Measurements from ENCODE around the gene AGPS. TPM values are rescaled to one million over a fixed set of nuclear protein-coding genes. Genes with fewer than 3 reads are reported as not detected.
"Not testable (repeated sequence)": the region's sequence is repeated elsewhere in the genome, so short reads cannot be mapped to it uniquely, and the experiment has no call there.

The AGPS gene
- total RNA-seq, 1 donor from 2014 or later: 34.5 TPM

DNA sequence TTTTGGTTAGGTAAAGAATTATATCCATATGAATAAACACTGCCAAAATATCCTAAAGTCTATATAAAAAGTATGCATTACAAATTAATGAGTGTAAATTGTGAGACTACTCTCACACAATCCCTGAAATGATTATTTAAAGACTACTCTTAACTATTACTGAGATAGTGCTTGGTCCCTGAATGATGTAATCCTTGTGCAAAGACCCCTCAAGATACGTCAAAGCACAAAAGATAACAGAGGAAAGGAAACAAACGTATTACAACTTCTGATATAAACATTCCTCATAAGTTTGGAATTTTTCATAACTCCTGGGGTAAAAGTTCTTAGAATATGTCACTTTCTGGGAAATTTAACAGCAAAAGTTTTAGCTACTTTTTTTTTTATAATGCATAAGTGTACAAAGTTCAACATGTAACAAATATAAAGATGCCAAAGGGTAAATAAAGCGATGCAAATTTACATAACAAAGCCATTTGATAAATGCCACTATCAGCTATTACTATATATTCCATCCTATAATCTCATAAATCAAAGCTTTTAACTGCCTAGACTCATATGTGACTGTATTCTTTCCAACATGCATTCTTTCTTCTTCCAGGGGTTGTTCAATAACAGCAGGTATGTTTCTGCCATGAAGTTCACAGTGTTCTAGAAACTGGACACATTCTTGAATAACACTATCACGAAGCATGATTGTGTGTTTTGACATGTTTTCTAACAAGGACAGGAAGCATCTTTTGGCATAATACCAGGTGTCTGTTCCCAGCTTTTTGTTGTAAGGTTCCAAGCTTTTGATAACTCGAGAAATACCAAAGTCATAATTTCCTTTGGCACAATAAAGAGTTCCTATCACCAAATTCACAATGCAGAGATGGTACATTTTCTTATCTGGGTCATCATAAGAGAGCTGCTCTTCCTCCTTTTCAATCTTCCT lies 158.0 kb downstream of the AGPS start:
- DNase-seq (ENCODE audit: low spot score): no peak

DNA sequence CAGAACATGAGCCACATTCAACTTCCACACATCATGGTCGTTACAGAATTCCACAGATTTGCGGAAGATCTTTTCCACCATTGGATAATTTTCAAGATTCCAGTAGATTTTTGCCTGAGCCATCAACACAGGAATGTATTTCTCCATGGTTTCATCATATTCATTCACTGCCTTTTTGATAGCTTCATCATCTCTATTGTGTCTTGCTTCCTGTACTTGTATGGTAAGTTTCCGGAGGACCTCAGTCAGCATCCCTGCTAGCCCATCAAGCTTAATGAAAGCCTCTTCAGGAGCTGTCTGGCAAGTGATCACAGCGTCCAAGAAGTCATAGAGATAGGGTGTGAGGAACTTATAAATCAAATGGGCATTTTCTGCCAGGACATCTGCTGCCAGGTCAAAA lies 158.8 kb downstream of the AGPS start:
- DNase-seq (ENCODE audit: low spot score): not testable (repeated sequence)

DNA sequence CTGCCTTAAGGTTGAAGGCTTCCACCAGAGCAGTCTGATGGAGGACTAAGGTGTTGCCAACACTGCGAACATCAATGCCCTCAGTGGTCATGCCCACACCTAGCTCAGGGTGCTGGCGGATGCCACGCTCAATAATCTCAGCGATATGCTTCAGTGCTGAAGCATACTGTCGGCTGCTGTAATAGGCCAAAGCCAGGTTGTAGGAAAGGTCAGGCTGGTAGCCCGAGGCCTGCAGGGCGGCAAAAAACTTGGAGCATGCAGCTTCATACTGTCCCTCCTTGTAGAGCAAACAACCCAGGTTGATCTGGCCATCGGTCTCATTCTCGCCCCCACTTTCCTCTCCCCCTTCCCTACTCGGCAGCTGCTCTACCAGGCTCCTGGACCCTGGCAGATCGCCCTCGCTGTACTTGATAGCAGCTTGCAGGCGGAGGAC lies 159.4 kb downstream of the AGPS start:
- DNase-seq (ENCODE audit: low spot score): peak; percentile 12

DNA sequence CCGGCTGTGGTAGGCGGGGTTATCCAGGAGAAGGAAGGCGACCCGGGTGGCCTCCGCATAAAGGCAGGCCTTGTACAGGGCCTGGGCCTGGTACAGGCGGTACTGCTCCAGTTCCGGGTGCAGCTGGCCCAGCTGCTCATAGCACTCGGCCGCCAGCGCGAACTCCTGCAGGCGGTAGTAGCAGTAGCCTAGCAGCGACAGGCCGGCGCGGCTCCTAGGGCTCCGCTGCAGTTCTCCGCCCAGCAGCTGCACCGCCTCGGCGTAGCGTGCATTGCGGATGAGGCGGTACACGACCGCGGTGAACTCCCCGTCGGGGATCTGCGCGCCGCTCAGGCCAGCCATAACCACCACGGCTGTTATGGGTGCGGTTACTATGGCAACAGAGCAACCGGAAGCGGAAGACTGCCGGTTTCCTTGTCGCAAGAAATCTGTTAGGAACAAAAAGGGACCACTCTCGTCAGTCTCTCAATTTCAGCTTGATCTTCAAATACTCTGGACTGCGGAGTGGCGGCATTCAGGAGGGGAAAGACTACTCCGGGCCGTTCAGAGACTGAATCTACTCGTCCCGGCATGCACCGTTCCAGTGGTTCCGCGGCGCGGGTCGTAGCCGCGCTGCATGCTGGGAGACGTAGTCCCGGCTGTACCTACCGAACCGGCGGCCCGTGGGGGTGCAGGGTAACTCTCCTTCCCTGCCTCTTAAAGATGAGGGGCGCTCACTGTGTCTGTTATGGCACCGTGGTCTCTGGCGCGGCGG lies 160.0 kb downstream of the AGPS start:
- peak; percentile 89 for DNase-seq (ENCODE audit: low spot score)

DNA sequence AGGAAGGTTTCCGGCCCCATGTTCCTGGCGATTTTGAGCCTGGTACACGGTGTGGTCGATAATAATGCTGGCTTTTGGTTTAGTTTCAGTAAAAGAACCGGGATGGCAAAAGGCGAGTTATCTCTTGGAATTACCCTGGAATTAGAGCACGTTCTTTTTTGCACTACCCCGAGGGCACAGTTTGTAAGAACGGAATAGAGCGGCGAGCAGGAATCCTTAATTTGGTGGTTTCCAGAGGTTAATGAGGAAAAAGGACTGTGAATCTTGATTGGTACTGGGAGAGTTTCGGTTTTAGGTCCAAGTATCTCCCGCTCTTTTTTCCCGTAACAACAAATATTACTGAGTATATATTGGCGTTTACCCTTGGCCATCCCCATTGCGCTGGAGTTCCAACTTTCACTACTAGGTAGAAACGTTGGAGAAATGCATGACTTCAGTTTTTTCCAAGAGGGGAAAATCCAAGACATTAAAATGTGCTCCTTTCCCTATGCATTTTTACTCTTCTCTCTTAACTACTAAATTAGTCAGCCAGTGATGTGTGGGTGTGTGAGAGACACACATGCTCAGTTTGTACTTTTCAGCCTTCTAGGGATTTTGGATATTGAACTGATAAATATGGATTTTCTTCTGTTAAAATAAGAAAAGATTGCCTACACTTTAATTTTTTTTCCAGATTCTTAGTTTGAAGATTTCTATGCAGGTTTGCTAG lies 160.8 kb downstream of the AGPS start:
- DNase-seq (ENCODE audit: low spot score): no peak

DNA sequence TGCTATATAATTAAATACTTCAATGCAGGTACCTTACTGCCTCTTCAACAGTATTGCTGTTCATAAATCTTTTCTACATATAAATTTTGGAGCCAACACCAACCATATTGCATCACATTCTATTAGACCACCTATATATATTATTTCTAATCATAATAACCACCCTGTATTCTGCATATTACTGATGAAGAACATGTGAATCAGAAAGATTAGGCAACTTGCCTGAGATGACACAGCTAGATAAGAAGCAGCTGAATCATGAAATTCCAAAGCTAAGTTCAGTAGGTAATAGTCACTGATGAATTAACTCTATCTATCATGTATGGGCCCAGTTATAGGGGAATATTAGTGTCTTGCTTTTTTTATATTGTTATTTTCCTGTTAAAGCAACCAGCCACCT lies 161.8 kb downstream of the AGPS start:
- no peak for DNase-seq (ENCODE audit: low spot score)

DNA sequence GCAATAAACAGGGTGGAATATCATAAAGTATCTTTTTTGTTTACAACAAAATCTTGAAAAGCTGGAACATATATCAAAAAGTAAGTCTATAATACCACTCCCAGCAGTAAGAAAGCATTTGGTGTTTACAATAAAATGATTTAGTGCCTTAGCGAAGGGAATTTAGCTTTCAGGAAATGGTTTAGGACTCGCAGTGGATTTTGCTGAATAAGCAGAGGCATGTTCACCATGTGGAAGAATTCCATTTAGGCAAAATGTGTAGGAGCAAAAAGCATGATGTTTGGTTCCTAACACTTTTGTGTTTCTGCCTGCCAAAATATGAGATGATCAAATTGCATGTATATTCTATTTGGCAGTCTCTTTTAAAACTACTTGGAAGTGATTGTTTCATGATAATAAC lies 163.6 kb downstream of the AGPS start:
- DNase-seq (ENCODE audit: low spot score): no peak

DNA sequence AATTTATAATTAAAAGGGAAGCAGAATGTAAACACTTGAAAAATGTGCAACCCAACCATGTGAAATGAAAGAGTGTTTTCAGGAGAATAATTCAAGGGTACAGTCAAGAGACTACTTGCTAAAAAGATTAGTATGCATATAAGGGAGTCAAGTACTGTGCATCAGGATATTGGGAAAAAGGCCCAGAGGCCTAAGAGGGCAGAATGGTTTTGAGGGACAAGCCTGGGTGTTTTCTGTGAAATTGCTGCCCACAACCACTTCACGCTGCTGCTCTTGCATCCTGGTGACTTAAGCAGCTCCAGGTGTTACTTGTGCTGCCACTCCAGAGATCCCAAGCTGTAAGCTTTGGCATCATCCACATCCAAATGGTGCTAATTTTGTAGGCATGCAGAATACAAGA lies 165.2 kb downstream of the AGPS start:
- no peak for DNase-seq (ENCODE audit: low spot score)

DNA sequence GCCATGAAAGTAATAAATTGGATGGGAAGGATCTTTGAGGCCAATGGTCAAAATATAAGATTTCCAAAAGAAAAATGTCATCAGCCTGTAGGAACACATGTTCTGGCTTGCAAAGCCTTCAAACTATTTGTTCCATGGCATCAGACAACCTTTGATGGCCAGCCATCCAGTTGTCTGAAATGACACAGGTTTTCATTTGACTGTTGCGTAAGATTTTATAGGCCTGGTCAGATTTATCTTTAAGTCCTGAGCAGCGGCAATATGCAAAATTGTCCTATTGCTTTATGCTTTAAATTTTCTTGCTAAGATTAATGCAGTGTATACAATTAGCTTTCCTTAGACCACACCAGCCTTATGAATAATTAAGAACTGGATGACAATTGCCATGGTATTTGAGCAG lies 167.1 kb downstream of the AGPS start:
- DNase-seq (ENCODE audit: low spot score): no peak

DNA sequence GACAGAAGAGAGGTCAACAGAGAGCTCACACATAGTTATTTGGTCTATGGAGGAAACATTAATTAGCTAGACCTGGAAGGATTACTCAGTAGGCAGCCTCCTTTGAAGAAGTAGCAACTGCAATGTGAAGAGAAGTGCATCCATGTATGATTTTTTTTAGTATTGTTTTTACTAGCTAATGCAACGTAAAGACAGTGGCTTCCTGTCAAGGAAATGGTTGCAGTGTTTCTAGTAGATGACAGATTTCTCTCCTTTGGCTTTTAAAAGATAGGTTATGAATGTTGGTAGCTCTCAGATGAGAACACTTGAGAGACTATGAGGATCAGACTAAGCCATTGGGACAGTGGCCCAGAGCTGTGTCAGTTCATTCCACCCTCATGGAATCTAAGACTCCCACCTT lies 175.8 kb downstream of the AGPS start:
- no peak for DNase-seq (ENCODE audit: low spot score)

DNA sequence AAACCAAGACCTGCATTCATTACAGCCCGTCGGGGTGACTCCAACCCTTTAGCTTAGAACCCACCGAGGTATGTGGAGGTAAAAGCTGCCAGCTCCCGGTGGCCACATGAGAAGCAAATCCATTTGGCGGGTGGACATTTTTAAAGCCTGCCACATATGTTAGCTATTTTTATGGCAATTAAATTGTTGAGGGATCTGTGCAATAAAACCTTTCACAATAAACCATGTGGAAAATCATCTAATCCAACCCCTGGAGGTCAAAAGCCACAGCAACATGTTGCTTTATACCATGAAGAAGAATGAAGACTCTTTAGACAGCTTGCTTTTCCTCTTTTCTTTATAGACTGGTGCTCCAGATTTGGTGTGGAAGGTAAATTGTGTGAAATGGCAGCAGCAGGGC lies 176.3 kb downstream of the AGPS start:
- no peak for DNase-seq (ENCODE audit: low spot score)

DNA sequence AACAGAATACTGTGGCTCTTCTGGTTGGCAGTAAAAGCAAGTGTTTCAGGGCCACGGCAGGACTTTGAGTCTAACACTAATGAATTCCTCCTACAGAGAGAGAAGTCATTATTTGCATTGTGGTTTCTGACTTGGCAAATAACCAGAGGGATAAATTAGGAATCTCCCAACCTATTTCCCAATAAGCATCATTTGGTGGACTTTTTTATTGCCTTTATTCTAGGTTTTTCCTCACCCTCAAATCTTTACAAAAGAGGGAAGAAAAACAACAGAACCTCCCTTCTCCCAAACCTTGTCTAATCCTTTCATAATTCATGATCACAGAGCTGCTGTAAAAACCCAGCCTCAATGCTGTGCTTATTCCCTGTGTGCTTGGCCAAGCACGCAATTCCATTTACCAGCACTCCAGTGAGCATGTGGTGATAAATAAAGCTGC lies 179.7 kb downstream of the AGPS start:
- DNase-seq (ENCODE audit: low spot score): no peak

DNA sequence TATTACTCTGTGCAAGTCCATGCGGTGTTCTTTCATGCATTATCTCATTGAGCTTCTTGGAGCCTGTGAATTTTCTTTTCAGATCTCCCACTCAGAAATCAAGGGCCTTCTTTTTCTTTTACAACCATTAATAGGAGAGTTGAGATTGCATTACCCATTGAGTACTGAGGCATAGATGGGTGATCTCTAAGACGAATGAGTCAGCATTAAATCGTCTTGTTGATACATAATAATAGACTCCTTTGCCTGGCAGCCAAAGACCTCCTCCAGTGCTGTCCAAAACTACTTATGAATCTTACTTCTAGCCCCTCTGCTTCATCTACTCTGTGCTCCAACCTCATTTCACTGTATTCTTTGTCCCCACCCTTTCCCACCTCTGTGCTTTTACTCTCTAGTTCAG lies 180.5 kb downstream of the AGPS start:
- DNase-seq (ENCODE audit: low spot score): no peak

DNA sequence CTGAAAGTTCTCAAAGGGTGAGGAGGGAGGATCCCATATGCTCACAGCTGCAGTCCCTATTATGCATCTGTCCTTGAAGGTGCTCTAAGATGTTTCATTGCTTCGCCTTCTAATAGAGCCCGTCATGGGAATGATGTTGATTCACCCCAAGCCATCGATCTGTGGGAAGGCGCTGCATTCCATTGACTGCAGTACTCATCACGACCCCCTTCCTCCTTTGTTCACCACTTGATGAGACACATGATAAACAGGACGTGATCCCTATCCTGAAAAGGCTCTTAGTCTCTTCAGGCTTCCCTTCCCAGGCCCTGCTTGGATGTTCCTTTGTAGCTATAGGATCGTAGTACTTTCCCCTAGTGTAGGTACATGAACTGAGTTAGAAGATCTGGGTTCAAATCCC lies 181.8 kb downstream of the AGPS start:
- DNase-seq (ENCODE audit: low spot score): no peak

DNA sequence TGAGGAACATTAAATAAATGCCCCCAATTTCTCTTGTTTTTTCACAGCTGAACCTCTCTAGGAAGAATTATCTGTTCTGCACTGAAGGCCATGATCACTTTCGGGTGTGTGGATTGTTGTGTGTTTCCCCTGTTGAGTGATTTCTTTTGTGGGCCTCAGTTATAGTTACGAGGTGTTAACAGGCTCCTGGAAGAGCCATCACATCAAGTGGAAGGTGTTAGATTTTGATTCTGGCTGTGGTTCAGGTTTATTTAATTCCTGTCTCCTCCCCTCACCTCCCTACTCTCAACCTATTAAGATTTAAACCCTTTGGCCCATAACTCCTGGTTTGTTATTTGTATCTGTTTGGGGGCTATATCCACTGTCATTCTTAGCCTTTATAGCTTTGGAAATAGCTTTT lies 182.8 kb downstream of the AGPS start:
- no peak for DNase-seq (ENCODE audit: low spot score)

DNA sequence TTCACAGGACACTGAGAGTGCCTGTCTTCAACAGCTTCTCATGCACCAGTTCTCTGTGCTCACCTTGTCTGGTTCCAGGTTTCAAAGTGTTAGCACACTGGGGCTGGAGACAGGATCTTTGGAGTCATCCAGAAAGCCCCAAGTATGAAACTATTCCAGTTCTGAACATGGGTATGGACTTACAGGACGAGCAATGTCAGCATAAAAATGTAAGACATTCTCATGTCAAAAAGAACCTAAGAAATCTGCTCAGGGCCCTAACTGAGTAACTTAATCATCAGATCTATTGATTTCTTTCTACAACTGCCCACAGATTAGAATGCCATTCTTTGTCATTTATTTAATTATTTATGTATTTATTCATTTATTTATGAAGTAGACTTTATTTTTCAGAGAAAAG lies 184.5 kb downstream of the AGPS start:
- DNase-seq (ENCODE audit: low spot score): no peak

DNA sequence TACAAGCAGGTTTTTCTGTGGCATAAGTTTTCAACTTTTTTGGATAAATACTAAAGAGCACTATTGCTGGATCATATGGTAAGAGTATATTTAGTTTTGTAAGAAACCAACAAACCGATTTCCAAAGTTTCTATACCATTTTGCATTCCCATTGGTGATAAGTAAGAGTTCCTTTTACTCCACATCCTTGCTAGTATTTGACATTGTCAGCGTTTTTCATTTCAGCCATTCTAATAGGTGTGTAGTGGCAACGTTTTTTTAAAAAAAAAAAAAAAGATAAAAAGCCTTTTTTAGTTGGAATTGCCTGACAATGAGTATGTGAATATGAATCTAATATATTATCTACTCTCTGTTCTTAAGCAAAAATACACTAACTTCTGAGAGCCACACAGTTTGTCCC lies 185.9 kb downstream of the AGPS start:
- DNase-seq (ENCODE audit: low spot score): no peak

DNA sequence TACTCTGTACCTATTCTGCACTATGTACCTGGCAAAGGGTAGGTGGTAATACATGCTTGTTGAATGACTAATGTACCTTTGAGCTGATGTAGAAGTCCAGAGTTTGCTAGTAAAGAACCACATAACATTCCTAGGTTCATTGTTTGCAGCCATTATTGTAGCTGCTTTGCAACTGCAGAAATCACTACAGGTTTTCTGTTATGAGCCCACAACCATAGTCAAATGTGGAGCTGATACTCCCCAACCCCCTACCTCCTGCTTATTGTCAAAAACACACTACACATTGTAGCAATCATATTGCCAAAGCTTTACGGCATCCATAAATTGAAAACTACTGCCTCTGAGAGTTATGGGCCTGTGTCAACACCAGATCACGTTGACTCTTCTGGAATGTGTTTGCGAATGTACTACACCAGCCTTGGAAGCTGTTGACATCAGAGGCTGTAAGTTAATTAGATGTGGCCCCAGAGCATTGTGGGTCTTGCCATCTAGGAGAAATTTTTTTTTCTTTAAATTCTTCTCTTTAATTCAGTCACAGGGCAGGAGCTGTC lies 187.0 kb downstream of the AGPS start:
- DNase-seq (ENCODE audit: low spot score): no peak

DNA sequence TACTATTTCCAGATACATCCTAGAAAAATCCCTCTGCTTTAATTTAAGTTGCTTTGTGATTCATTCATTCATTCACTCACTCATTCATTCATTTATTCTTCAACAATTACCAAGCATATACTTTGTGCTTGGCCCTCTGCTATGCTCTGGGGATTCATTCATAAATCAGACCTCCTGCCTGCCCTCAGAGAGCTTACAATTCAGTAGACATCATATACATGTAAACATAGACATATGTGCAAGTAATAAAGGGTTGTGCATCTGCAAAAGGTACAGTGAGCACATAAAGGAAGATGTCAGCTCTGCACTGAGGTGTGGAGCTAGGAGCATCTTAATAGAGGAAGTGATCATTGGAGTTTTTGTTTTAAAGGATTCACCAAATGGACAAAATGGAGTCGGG lies 189.4 kb downstream of the AGPS start:
- no peak for DNase-seq (ENCODE audit: low spot score)

DNA sequence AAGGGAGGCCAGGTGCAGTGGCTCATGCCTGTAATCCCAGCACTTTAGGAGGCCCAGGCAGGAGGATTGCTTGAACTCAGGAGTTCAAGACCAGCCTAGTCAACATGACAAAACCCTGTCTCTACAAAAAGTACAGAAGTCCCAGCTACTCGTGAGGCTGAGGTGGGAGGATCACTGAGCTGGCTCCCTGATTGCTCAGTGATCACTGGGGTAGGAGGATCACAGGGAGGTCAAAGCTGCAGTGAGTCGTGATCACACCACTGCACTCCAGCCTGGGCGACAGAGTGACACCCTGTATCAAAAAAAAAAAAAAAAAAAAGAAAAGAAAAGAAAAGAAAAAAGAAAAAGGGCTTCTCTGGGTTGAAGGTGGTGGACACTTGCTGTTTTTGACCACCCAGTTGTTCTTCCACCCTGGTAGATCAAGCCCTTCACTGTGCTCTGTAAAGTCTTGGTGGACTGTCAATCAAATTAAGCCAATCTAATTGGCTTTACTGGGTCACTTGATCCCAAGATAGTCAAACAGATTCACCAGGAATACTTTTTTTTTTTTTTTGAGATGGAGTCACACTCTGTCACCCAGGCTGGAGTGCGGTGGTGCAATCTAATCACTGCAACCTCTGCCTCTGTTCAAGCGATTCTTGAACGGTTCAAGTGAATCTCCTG lies 191.6 kb downstream of the AGPS start:
- no peak for DNase-seq (ENCODE audit: low spot score)

DNA sequence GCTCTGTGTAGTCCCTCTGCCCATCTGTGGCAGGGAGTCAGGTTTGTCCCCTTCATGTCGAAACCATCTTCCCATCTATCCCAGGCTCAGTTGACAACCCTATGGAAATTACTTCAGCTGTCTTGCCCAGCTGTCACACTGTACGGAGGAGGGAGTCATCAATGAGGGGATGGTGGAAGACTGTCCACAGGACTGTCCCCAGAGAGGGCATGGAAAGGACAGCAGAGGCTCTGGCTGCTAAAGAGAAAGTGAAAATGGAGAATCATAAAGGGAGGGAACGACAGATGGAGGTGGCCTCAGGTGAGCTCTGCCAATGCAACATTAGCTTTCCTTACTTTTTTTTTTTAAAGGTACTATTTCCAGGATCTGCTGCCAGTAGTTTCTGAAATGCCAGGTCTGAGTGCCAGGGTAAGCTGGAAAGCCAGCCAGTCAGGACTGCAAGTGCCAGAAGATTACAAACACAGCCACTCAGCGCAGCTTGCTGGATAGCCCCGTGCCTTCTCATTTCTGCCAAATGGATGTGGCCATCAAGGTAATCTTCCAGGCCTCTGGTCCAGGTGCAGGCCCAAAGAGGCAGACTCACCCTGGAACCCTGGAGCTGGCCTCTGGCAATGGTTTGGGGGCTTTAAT lies 192.8 kb downstream of the AGPS start:
- DNase-seq (ENCODE audit: low spot score): no peak
